Nephron progenitor cell (in vitro differentiated cells): Measurements from ENCODE around the gene CNOT10.
A peak's percentile ranks its signal among the peaks of the same experiment; 100 is the strongest.
"Not testable (repeated sequence)": the region's sequence is repeated elsewhere in the genome, so short reads cannot be mapped to it uniquely, and the experiment has no call there.

ENCODE experiments used
- DNase-seq: peaks from one replicate; pipeline ENCODE4 v3.0.0; 2021
- H3K27ac Mint-ChIP-seq: 2 replicates; pipeline ENCODE4 v1.8.0; 2021; ENCODE audit warnings: mild to moderate bottlenecking, moderate library complexity, mixed read lengths
- H3K27me3 Mint-ChIP-seq: 2 replicates; pipeline ENCODE4 v1.8.0; 2021; ENCODE audit warnings: mild to moderate bottlenecking, low read depth, mixed read lengths; ENCODE audit not compliant: poor library complexity
- H3K36me3 Mint-ChIP-seq: 2 replicates; pipeline ENCODE4 v1.8.0; 2021; ENCODE audit warnings: low read depth, mixed read lengths
- H3K4me1 Mint-ChIP-seq: 2 replicates; pipeline ENCODE4 v1.8.0; 2021; ENCODE audit warnings: mixed read lengths
- H3K4me3 Mint-ChIP-seq: 2 replicates; pipeline ENCODE4 v1.8.0; 2021; ENCODE audit warnings: mild to moderate bottlenecking, moderate library complexity, mixed read lengths
- H3K9me3 Mint-ChIP-seq: 2 replicates; pipeline ENCODE4 v1.8.0; 2021; ENCODE audit warnings: mild to moderate bottlenecking, moderate library complexity, mixed read lengths
- CTCF ChIP-seq: fragments of 200-600 bp; sonication (generic); IDR thresholded peaks from 2 replicates; pipeline ENCODE4 v1.5.0; 2021; ENCODE audit warnings: antibody characterized with exemption

The CNOT10 gene

GRCh38 chr3:32780071-32780734 is 95.2 kb downstream of the CNOT10 start:
- H3K27me3 Mint-ChIP-seq, result peaks cover 5% of the 10 kb centered on the region
- peaks cover 15% of the 10 kb centered on the region for H3K36me3 Mint-ChIP-seq
- H3K4me3 Mint-ChIP-seq, result peak overlapping the region; percentile 91
- H3K27ac Mint-ChIP-seq, result peak overlapping the region; percentile 13
- peaks cover 24% of the 10 kb centered on the region for H3K4me1 Mint-ChIP-seq
- no peak for DNase-seq
- no peak for TF ChIP-seq CTCF
- no peaks in the 10 kb centered on the region for H3K9me3 Mint-ChIP-seq

- DNase-seq, result peak; percentile 82
- H3K4me1 Mint-ChIP-seq, result peaks cover 24% of the 10 kb centered on the region
- H3K9me3 Mint-ChIP-seq, result no peaks in the 10 kb centered on the region
- H3K4me3 Mint-ChIP-seq, result peak overlapping the region; percentile 91
- TF ChIP-seq CTCF, result no peak
- peaks cover 12% of the 10 kb centered on the region for H3K36me3 Mint-ChIP-seq
- H3K27me3 Mint-ChIP-seq, result peaks cover 5% of the 10 kb centered on the region
- peak overlapping the region; percentile 96 for H3K27ac Mint-ChIP-seq
Measured at GRCh38 chr3:32780735-32781210, 95.8 kb downstream of the CNOT10 start.

GRCh38 chr3:32781211-32781968 is 96.4 kb downstream of the CNOT10 start:
- peaks cover 24% of the 10 kb centered on the region for H3K4me1 Mint-ChIP-seq
- peak overlapping the region; percentile 96 for H3K27ac Mint-ChIP-seq
- peak; percentile 67 for TF ChIP-seq CTCF
- no peaks in the 10 kb centered on the region for H3K9me3 Mint-ChIP-seq
- H3K27me3 Mint-ChIP-seq, result peaks cover 5% of the 10 kb centered on the region
- H3K4me3 Mint-ChIP-seq, result peak overlapping the region; percentile 91
- DNase-seq, result peak; percentile 92
- H3K36me3 Mint-ChIP-seq, result peaks cover 6% of the 10 kb centered on the region

GRCh38 chr3:32781969-32782270 is 96.9 kb downstream of the CNOT10 start:
- not testable (repeated sequence) for H3K27me3 Mint-ChIP-seq, H3K9me3 Mint-ChIP-seq, H3K36me3 Mint-ChIP-seq, DNase-seq
- peak overlapping the region; percentile 71 for H3K27ac Mint-ChIP-seq
- peaks cover 24% of the 10 kb centered on the region for H3K4me1 Mint-ChIP-seq
- H3K4me3 Mint-ChIP-seq, result peak overlapping the region; percentile 68

- no peak for DNase-seq
- H3K4me3 Mint-ChIP-seq, result peak overlapping the region; percentile 68
- peaks cover 5% of the 10 kb centered on the region for H3K27me3 Mint-ChIP-seq
- no peaks in the 10 kb centered on the region for H3K36me3 Mint-ChIP-seq
- peaks cover 28% of the 10 kb centered on the region for H3K4me1 Mint-ChIP-seq
- peaks cover 3% of the 10 kb centered on the region for H3K9me3 Mint-ChIP-seq
- H3K27ac Mint-ChIP-seq, result peak overlapping the region; percentile 78
- no peak for TF ChIP-seq CTCF
Measured at GRCh38 chr3:32782407-32782806, 97.4 kb downstream of the CNOT10 start.

- Mint-ChIP-seq H3K36me3 (peaks cover 12% of the 10 kb centered on the region), H3K4me3 (no peak overlapping the region), H3K27ac (no peak overlapping the region), H3K9me3 (peaks cover 18% of the 10 kb centered on the region), H3K4me1 (peaks cover 43% of the 10 kb centered on the region), H3K27me3 (peaks cover 7% of the 10 kb centered on the region)
- no peak for TF ChIP-seq CTCF
- no peak for DNase-seq
Measured at GRCh38 chr3:32791833-32792232, 106.8 kb downstream of the CNOT10 start.
